SHP77 treated with DMSO at 0.1 percent for 48 hours (cell line): Measurements from ENCODE around the gene WNT3.
A peak's percentile ranks its signal among the peaks of the same experiment; 100 is the strongest.

Experiments
- DNase-seq: peaks from one replicate; lab custom pipeline; 2025; lab: John Stamatoyannopoulos, UW

WNT3 gene

DNA sequence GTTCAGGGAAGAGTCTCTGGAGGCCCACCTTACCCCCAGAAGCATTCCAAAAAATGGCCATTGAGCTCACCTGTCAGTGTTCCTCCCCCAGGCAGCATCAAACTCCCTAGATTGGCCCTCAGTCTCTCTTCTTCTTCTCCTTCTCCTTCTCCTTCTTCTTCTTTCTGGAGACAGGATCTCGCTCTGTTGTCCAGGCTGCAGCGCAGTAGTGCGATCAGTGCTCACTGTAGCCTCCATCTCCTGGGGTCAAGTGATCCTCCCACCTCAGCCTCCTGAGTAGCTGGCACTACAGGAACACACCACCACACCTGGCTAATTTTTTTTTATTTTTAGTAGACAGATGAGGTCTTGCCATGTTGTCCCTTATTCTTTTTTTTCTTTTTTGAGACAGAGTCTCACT, 16.4 kb upstream of the WNT3 start:
- DNase-seq = no peak

- DNase-seq = no peak
These were observed 15.3 kb upstream of the WNT3 start for GRCh38 chr17:46833840-46834208.

DNA sequence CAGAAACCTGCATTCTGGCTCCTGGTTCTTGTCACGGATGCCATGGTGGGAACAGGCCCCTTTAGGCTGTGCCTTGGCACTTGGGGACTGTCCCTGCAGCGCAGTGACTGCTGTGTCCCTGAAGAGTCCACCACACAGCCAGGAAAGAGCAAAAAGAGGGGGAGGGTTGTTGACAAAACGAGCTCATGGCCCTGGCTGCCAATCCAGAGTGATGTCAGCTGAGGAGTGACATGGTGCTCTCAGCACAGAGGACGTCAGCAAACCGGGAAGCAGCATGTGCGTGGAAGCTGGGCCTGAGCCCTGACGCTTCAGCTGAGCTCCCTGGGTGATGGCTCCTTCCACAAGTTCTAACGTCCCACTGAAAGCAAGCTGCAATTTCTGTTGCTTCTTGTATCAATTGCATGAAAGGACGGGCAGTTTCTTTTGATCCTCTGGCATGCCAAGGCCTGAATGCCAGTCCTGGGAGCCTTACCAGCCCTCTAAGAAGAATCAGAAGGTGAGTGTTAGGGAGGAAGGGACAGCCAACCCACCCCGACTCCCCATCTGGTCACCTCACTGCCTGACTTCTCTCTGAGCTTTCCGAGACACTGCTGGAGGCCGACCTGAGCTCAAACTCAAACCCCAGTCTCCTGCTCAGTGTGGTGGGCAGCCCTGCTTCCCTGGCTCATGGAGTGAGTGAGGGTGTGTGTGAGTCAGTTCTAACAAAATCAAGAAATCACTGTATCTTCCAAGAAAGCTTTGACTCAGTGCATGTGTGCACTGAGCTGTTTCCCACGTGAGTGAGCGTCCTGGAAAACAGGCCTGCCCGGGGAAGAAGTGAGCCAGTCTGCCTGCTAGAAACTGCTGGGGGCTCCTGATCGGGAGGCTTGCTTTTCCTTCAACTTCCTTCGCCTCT, 14.7 kb upstream of the WNT3 start:
- DNase-seq = peak; percentile 72

- DNase-seq = no peak
These were observed 13.9 kb upstream of the WNT3 start for GRCh38 chr17:46832331-46832821.

DNA sequence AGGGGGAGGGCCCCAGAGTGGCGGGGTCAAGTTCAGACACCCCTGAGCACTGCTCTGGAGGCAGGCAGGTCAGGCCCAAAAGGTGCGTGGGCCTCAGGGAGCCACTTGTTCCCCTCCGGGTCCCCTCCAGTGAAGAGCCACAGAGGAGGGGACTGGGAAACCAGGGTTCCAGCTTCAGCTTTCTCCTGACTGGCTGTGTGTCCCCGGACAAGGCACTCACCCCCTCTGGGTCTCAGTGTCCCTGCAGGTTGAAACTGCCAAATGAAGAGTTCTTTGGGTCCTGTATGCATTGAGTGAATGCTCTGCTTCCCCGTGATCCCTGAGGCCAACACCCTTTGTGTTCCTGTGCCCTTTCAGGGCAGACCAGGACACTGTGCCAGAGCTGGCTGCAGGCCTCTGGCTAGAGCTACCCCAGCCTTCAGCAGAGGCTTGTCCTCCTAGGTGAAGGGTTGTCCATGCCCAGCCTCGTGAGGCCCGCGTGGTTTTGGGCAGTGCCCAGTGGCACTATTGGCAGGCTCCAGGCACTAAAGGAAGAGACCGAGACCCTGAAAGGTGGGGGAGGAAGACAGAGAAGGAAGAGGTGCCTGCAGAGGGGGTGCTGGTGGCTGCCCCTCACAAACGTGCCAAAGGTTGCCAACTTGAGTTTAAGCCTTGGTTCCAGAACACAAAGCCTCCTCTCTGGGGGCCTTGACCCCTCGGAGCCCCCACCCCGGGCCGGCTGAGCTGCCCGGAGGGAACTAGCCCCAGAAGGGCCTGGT, 13.3 kb upstream of the WNT3 start:
- DNase-seq = no peak

- DNase-seq = no peak
These were observed 8.8 kb upstream of the WNT3 start for GRCh38 chr17:46827274-46827673.

GRCh38 chr17:46826116-46826515, 7.6 kb upstream of the WNT3 start:
- no peak for DNase-seq

DNA sequence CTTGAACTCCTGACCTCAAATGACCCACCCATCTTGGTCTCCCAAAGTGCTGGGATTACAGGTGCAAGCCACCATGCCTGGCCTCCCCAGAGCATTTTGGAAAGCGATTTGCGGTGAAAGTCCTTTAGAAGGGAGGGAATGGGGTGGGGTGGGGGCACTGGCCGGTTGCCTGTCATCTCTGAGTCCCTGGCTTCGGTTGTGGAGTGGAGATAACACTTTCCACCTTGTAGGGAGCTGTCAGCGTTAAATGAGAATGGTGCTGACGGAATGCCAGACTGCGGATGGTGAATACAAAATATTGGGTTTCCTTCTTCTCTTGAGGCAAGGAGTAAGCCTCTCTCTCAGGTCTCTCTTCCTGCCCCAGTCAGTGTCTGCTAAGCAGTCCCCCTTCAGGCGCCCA, 5.2 kb upstream of the WNT3 start:
- no peak for DNase-seq

GRCh38 chr17:46822388-46822921, 4.0 kb upstream of the WNT3 start:
- DNase-seq = no peak

DNA sequence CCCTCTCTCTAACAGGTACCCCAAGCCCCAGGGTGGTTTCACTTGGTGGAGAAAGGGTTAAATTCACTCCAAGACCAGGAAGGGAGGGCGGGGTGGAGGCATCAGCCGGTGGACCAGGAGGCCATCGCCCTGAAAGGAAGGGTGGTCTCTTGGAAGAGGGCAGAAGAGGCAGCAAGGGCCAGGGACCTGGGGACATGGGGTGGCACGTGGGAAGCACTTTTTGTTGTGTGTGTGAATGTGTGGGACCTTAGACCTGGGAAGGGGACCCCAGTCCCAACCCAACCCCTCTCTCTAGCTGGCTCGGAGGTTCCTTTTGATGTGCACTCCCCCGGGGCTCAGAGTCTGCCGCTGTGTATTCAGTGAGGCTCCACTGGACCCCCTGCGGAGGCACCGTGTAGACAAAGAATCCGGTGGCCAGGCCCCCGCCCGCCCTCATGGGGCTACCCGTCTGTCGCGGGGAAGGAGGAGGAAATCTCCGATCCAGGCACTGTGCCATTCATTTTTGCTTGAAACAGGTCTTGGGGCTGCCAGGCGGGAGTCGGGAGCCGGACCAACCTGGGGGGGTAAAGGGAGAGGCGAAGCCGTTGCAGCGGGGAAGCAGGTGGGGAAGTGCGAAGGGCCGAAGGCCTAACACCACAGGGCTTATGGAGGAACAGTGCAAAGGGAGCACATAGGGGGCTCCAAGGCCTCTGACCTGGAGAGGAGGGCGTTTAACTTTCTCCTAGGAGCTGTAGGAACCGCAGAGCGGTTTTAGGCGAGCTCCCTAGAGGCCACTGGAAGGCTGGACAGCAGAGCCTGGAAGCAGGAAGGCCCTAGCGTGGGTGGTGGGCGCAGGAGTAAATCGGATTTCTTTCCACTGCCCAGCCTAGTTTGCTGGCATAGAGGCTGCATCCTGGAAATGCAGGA, 3.2 kb upstream of the WNT3 start:
- DNase-seq = no peak

DNA sequence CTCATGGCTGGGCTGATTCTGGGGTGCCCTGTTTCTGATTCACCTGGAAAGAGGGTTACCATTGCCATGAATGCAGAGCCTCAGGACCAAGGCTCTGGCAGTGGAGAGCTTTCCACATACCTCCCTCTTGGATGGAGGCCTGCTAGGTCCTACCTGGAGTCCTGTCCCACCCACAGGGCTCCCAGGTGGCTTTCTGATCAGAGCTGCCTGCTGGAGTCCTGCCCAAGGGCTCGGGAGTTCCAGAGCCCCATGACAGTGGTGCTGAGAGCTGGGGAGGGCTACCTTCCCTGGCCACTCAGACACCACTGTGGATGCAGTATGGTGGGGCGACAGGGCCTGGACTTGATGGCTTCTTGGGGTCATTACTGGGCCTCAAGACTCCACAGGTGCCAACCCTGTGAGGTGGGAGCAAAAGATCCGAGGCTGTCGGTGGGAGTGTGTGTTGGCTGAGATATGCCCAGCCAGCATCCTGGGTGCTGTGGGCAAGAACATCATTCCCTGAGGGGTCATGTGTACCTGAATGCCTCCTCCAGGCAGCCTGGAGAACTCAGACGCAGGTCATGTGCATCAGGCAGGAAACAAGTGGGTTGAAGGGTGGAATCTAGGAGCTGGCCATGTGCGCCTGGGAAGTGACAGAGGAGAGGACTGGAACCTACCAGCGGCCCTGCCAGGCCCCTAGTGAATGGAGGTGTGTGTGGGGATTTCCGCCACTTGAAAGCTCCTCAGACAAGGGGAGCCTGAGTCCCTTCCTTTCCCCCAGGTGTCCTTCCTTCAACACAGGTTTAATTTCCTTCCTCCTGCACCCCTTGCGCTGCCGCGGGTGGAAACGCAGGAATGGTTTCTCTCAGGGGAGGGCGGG, 2.3 kb upstream of the WNT3 start:
- no peak for DNase-seq

GRCh38 chr17:46819906-46820351, 1.4 kb upstream of the WNT3 start:
- no peak for DNase-seq

GRCh38 chr17:46818929-46819859, 702 bp upstream of the WNT3 start:
- no peak for DNase-seq

DNA sequence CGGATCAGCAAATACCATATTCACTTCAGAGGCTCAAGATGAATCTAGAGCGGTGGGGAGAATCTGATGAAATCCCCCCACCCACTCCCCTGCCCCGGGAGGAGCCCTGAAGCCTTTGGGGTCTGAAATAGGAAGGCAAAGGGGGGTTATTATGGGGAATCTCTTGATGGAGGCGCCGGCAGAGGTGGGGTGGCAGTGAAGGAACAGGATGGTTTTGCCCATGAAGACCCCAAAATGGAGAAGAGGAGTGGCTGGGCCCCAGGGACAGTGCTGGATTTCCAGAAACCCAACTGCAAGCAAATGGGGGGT, 637 bp downstream of the WNT3 start:
- DNase-seq = no peak

- DNase-seq = no peak
These were observed 1.2 kb downstream of the WNT3 start for GRCh38 chr17:46817151-46817900.

DNA sequence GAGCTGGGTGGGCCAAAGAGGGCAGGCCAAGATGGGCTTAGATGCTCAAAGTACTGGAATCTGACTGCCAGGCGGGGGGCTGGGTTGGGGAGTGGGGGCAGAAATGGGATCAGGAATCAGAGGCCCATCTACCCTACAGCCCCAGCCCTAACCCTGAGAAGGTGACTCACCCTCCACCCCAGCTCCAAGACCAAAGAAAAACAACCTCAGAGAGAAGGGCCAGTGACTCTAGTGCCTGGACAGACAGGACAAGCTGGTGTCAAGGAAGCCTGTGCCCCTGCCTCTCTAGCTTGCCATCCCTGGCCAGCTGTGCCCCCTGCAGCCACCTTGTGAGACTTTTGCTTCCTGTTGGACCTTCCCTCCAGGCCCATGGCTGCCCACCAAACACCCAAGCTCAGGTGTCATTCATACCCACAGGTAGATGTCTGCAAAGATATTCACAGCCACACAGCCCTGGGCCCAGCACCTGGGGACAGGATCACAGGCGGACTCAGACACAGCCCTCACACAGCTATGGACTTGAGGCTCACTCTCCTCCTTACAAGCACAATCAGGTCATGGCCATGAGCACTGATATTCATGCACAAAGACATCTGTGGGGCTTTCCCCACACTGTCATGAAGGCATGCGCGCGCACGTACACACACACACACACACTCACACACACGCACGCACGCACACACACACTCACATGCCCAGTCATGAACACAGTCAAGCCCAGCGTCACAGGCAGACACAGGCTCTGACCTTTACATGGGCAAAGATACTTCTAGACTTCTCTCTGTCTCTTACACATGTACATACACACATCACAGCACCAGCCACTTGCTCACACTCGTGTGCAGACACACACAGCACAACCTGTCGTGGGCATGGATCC, 2.8 kb downstream of the WNT3 start:
- no peak for DNase-seq

DNA sequence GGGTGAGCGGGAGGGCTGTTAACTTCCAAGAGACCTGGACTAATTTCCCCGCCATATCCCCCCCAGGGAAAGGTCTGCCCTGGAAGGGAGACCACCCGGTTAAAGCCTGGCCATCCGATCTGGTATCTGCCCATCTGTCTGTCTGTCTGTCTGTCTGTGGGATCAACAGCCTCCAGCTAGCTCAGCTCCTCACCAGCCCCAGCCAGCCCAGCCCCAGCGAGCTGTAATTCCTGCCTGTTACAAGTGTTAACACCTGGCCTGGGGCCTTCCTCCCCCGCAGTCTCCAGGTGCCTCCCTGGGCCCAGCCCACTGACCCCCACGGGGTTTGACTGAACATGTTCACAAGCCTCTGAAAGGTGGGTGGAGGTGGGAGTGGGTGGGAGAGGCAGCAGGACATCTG, 4.0 kb downstream of the WNT3 start:
- no peak for DNase-seq

DNA sequence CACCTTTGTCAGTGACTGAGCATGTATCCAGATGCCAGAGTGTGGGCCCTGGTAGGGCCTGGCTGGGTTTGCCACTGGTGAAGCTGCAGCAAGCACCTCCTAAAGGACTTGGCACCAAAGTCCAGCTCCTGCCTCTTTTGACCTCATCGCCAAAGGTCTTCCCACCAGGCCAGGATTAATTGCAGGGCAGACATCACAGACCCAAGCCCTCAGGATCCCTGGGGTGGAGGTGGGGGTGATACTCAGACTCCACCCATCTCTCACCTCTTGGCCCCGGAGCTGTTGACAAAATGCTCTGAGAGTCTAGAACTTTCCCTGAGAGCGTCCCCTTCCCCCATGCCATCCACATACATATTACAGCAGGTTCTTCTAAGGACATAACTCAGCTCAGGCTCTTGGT, 4.6 kb downstream of the WNT3 start:
- DNase-seq = no peak
